B cell (primary cell): ENCODE data around the gene ZNF558. TPM values are rescaled to one million over a fixed set of nuclear protein-coding genes. Genes with fewer than 3 reads are reported as not detected.

Source experiments
- ATAC-seq: fragments of 200-7000 bp; cut with Tn5 transposase; one replicate; pipeline ENCODE4 v1.10.0; 2021; ENCODE audit warnings: low read depth, mild to moderate bottlenecking, moderate number of reproducible peaks, moderate library complexity
- CTCF ChIA-PET: fragments of 350-600 bp; sonication (Branson Sonifier 250); formaldehyde crosslinking; loops from one replicate; lab custom pipeline; 2021; ENCODE audit warnings: antibody characterized with exemption, inconsistent platforms; lab: Charles Lee
- POLR2A ChIA-PET: fragments of 350-600 bp; sonication (Branson Sonifier 250); formaldehyde crosslinking; loops from one replicate; lab custom pipeline; 2021; ENCODE audit warnings: antibody characterized with exemption; lab: Charles Lee
- DNase-seq: peaks from one replicate; pipeline ENCODE4 v3.0.0; 2013
- H2AFZ ChIP-seq: 2 replicates; pipeline ENCODE4 v1.6.1; 2012; ENCODE audit warnings: mild to moderate bottlenecking, low read depth, low read length; ENCODE audit not compliant: insufficient read depth, poor library complexity, severe bottlenecking
- H3K27ac ChIP-seq, 2 donors: 1 replicate in 1 of 2; 2 replicates in 1 of 2; pipeline ENCODE4 v1.5.1; 2012 to 2013; ENCODE audit warnings: low read length in 2 of 2, mild to moderate bottlenecking in 2 of 2, moderate library complexity in 1 of 2
- H3K27me3 ChIP-seq, 4 experiments: fragments of 200-600 bp in 1 of 4; sonication (generic) in 1 of 4; replicated peaks in 1 of 4; 1 replicate in 2 of 4; 2 replicates in 2 of 4; pipeline versions ENCODE4 v1.6.1 to v1.7.0; 2013 to 2016; ENCODE audit warnings: low read length in 3 of 4, mild to moderate bottlenecking in 2 of 4, mixed read lengths in 1 of 4, moderate library complexity in 1 of 4; ENCODE audit not compliant: insufficient read depth in 4 of 4, control insufficient read depth in 3 of 4; ENCODE audit errors: control extremely low read depth in 1 of 4
- H3K36me3 ChIP-seq, 2 experiments: replicated peaks in 1 of 2; 1 replicate in 1 of 2; 2 replicates in 1 of 2; pipeline versions ENCODE4 v1.6.1 to v1.7.1; 2013; ENCODE audit warnings: low read length in 1 of 2; ENCODE audit not compliant: insufficient read depth in 2 of 2, control insufficient read depth in 1 of 2; ENCODE audit errors: control extremely low read depth in 1 of 2, extremely low read depth in 1 of 2
- H3K4me1 ChIP-seq, 2 donors: fragments of 200-600 bp in 1 of 2; sonication (generic) in 1 of 2; 1 replicate in 1 of 2; 2 replicates in 1 of 2; pipeline versions ENCODE4 v1.5.1 to v1.6.1; 2013 to 2017; ENCODE audit warnings: low read length in 2 of 2; ENCODE audit not compliant: control insufficient read depth in 2 of 2, insufficient read depth in 2 of 2
- H3K4me2 ChIP-seq: replicated peaks from 2 replicates; pipeline ENCODE3; 2012; ENCODE audit warnings: mild to moderate bottlenecking, low read depth, low read length; ENCODE audit not compliant: poor library complexity, severe bottlenecking
- H3K4me3 ChIP-seq, 5 experiments: fragments of 200-600 bp in 1 of 5; sonication (generic) in 1 of 5; 1 replicate in 3 of 5; 2 replicates in 2 of 5; pipeline versions ENCODE4 v1.5.1 to v1.7.0; 2011 to 2016; ENCODE audit warnings: low read length in 4 of 5, mild to moderate bottlenecking in 4 of 5, low read depth in 2 of 5, control low read depth in 1 of 5, moderate library complexity in 1 of 5; ENCODE audit not compliant: insufficient read depth in 1 of 5; ENCODE audit errors: control extremely low read depth in 1 of 5, extremely low read depth in 1 of 5
- H3K79me2 ChIP-seq: fragments of 200-600 bp; sonication (generic); one replicate; pipeline ENCODE4 v1.6.0; 2016; ENCODE audit warnings: low read length; ENCODE audit not compliant: control insufficient read depth, insufficient read depth
- H3K9ac ChIP-seq: fragments of 200-600 bp; sonication (generic); 2 replicates; pipeline ENCODE4 v1.6.1; 2017; ENCODE audit warnings: mild to moderate bottlenecking, low read length, moderate library complexity
- H3K9me3 ChIP-seq, 3 donors: one replicate each; pipeline versions ENCODE4 v1.6.1 to v1.7.1; 2013; ENCODE audit warnings: low read length in 2 of 3; ENCODE audit not compliant: control insufficient read depth in 2 of 3, insufficient read depth in 1 of 3; ENCODE audit errors: control extremely low read depth in 1 of 3
- H4K20me1 ChIP-seq: 2 replicates; pipeline ENCODE4 v1.6.0; 2012; ENCODE audit warnings: mild to moderate bottlenecking, low read length; ENCODE audit not compliant: insufficient read depth, control insufficient read depth, poor library complexity, severe bottlenecking
- H3K27ac Mint-ChIP-seq: one replicate; pipeline ENCODE4 v1.8.0; 2021; ENCODE audit warnings: mixed read lengths
- H3K27me3 Mint-ChIP-seq: one replicate; pipeline ENCODE4 v1.8.0; 2021; ENCODE audit warnings: mixed read lengths
- H3K4me1 Mint-ChIP-seq: one replicate; pipeline ENCODE4 v1.8.0; 2021; ENCODE audit warnings: mixed read lengths
- H3K4me3 Mint-ChIP-seq: one replicate; pipeline ENCODE4 v1.8.0; 2021; ENCODE audit warnings: mixed read lengths
- H3K9me3 Mint-ChIP-seq: one replicate; pipeline ENCODE4 v1.8.0; 2022; ENCODE audit warnings: mixed read lengths; ENCODE audit not compliant: insufficient read depth
- CTCF ChIP-seq: fragments of 200-600 bp; IDR thresholded peaks from one replicate; pipeline ENCODE4 v1.8.0; 2022; ENCODE audit warnings: antibody characterized with exemption, mild to moderate bottlenecking
- EZH2 ChIP-seq: IDR thresholded peaks from 2 replicates; pipeline ENCODE4 v1.6.1; 2012; ENCODE audit warnings: borderline replicate concordance, low read depth, mild to moderate bottlenecking, moderate library complexity, low read length; ENCODE audit not compliant: insufficient read depth, poor library complexity, severe bottlenecking
- WGBS: methylation state at CpG from one replicate; pipeline ENCODE4 v1.1.5; 2013; ENCODE audit warnings: missing lambda C conversion rate; ENCODE audit not compliant: insufficient coverage; 5-methylcytosine and 5-hydroxymethylcytosine counted together
- intact Hi-C: fragments of 100-400 bp; cut with micrococcal nuclease; formaldehyde crosslinking; loops from one replicate; pipeline ENCODE4 v1.10.0; 2022
- polyA plus RNA-seq: library from polyadenylated mRNA; depleted of rRNA; stranded (reverse); fragments of >200 nt; gene quantifications from 2 replicates; pipeline ENCODE4 v1.2.3, GENCODE V29; 2012
- total RNA-seq, 2 donors: library from RNA; stranded (reverse); fragments of 120-200 nt in 1 of 2; gene quantifications; 1 replicate in 1 of 2; 2 replicates in 1 of 2; pipeline versions ENCODE4 v1.2.3 to v1.2.4, GENCODE V29; 2013 to 2022

ZNF558 gene
- total and polyA plus RNA-seq, 2 donors (not counting 1 experiment from before 2014, with no cell fraction given), result 28.8 to 29.8 TPM

- Histone ChIP-seq H4K20me1 (no peaks in the 10 kb centered on the region), H3K4me1 (no peaks in the 10 kb centered on the region), H2AFZ (no peak overlapping the region), H3K9ac (no peak overlapping the region), H3K27ac (no peak overlapping the region), H3K79me2 (no peaks in the 10 kb centered on the region), H3K4me2 (no peak overlapping the region), H3K36me3 (no peaks in the 10 kb centered on the region), H3K9me3 (peaks cover 0 to 34% (median 1%) of the 10 kb centered on the region in 3 donors), H3K4me3 (no peak overlapping the region), H3K27me3 (no peaks in the 10 kb centered on the region)
- no peak overlapping the region for H3K4me3 Mint-ChIP-seq
- intact Hi-C loops, result no loop called here
- peaks cover 15% of the 10 kb centered on the region for H3K27me3 Mint-ChIP-seq
- ATAC-seq (no peak), DNase-seq (no peak)
- WGBS, result 95% methylated on average over 2 of the region's 2 CpGs
- no peak overlapping the region for H3K27ac Mint-ChIP-seq
- H3K4me1 Mint-ChIP-seq, result no peaks in the 10 kb centered on the region
- H3K9me3 Mint-ChIP-seq, result peaks cover 11% of the 10 kb centered on the region
- no peak for TF ChIP-seq EZH2
- no peak for TF ChIP-seq CTCF
- ChIA-PET CTCF (no interaction called here), POLR2A (interaction anchor here (0.6 kb wide), 1 partner anchor 8 kb away, joined by 3 read pairs; no protein-coding TSS in a partner anchor)
These were observed 17.1 kb upstream of the ZNF558 start for GRCh38 chr19:8849232-8849631.

- no peak overlapping the region for H3K27ac ChIP-seq
- TF ChIP-seq CTCF, result no peak
- no peak for TF ChIP-seq EZH2
- ATAC-seq (no peak), DNase-seq (no peak)
- no peak overlapping the region for H2AFZ ChIP-seq
- Mint-ChIP-seq H3K27ac (no peak overlapping the region), H3K27me3 (peaks cover 12% of the 10 kb centered on the region), H3K9me3 (peaks cover 11% of the 10 kb centered on the region), H3K4me1 (no peaks in the 10 kb centered on the region), H3K4me3 (no peak overlapping the region)
- no peak overlapping the region for H3K9ac ChIP-seq
- no peak overlapping the region for H3K4me3 ChIP-seq
- no peaks in the 10 kb centered on the region for H4K20me1 ChIP-seq
- intact Hi-C loops, result no loop called here
- ChIA-PET CTCF (no interaction called here), POLR2A (no interaction called here)
- H3K79me2 ChIP-seq, result no peaks in the 10 kb centered on the region
- peaks cover 0 to 33% (median 1%) of the 10 kb centered on the region in 3 donors for H3K9me3 ChIP-seq
- H3K4me2 ChIP-seq, result no peak overlapping the region
- H3K4me1 ChIP-seq, result no peaks in the 10 kb centered on the region
- no peaks in the 10 kb centered on the region for H3K36me3 ChIP-seq
- H3K27me3 ChIP-seq, result no peaks in the 10 kb centered on the region
- 77% methylated on average over 3 of the region's 3 CpGs for WGBS
These were observed 14.7 kb upstream of the ZNF558 start for GRCh38 chr19:8846819-8847218.
